Immature natural killer cell (primary cell): Measurements from ENCODE around the gene NRSN2. TPM values are rescaled to one million over a fixed set of nuclear protein-coding genes. Genes with fewer than 3 reads are reported as not detected.

ENCODE experiments used
- DNase-seq, 3 donors: peaks; one replicate each; pipeline ENCODE4 v3.0.0; 2022; ENCODE audit warnings: mixed read lengths in 1 of 3
- H3K27ac Mint-ChIP-seq, 6 donors: one replicate each; pipeline ENCODE4 v1.8.0; 2020; ENCODE audit warnings: mixed read lengths in 6 of 6, mild to moderate bottlenecking in 5 of 6, inconsistent platforms in 4 of 6, moderate library complexity in 3 of 6
- H3K27me3 Mint-ChIP-seq, 3 donors: one replicate each; pipeline ENCODE4 v1.8.0; 2020 to 2021; ENCODE audit warnings: low read depth in 3 of 3, mild to moderate bottlenecking in 3 of 3, mixed read lengths in 3 of 3, moderate library complexity in 3 of 3, inconsistent platforms in 1 of 3
- H3K36me3 Mint-ChIP-seq, 3 donors: one replicate each; pipeline ENCODE4 v1.8.0; 2020; ENCODE audit warnings: mixed read lengths in 3 of 3, inconsistent platforms in 2 of 3, mild to moderate bottlenecking in 2 of 3
- H3K4me1 Mint-ChIP-seq, 2 donors: one replicate each; pipeline ENCODE4 v1.8.0; 2020; ENCODE audit warnings: inconsistent platforms in 2 of 2, mild to moderate bottlenecking in 2 of 2, mixed read lengths in 2 of 2, moderate library complexity in 1 of 2
- H3K4me3 Mint-ChIP-seq, 5 donors: one replicate each; pipeline ENCODE4 v1.8.0; 2020; ENCODE audit warnings: mild to moderate bottlenecking in 5 of 5, mixed read lengths in 5 of 5, inconsistent platforms in 3 of 5, moderate library complexity in 3 of 5
- H3K9me3 Mint-ChIP-seq, 6 donors: one replicate each; pipeline ENCODE4 v1.8.0; 2020; ENCODE audit warnings: mild to moderate bottlenecking in 6 of 6, mixed read lengths in 6 of 6, inconsistent platforms in 4 of 6, moderate library complexity in 3 of 6
- polyA plus RNA-seq, 3 donors: library from polyadenylated mRNA; unstranded; fragments of 300-500 nt; fragmentation: Illumina TruSeq; gene quantifications; one replicate each; pipeline ENCODE4 v1.2.3, GENCODE V29; 2021

Gene NRSN2
- polyA plus RNA-seq, 3 donors from 2014 or later: 6.7 to 8.9 (median 7.1) TPM

GRCh38 chr20:311609-312008, 35.3 kb upstream of the NRSN2 start:
- Mint-ChIP-seq H3K27ac (no peak overlapping the region), H3K4me3 (peak overlapping the region in 4 of 5 donors; percentile 44 to 51 (median 50)), H3K36me3 (peaks cover 0 to 7% (median 0%) of the 10 kb centered on the region in 3 donors), H3K4me1 (peaks cover 15 to 23% of the 10 kb centered on the region in 2 donors), H3K9me3 (no peaks in the 10 kb centered on the region), H3K27me3 (peaks cover 3 to 6% (median 5%) of the 10 kb centered on the region in 3 donors)
- DNase-seq: no peak

DNA sequence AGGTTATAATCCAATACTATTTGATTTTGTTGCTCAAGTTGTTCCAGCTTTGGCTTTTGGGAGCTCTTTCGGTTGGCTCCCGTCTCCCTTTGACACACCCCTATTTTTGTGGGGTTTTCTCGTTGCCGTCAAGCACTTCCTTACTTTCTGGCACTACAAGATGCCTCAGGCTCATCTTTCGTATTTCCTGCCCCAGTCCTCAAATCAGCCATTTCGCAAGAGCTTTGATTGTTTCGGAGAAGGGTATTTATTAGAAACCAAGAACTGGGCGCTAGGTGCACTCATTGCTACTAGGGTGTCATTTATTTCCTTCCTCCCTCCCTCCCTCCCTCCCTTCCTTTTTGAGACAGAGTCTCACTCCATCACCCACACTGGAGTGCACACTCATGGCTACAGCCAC, 34.8 kb upstream of the NRSN2 start:
- H3K27ac Mint-ChIP-seq: no peak overlapping the region
- no peaks in the 10 kb centered on the region for H3K9me3 Mint-ChIP-seq
- peaks cover 0 to 5% (median 0%) of the 10 kb centered on the region in 3 donors for H3K36me3 Mint-ChIP-seq
- H3K27me3 Mint-ChIP-seq: peaks cover 3 to 6% (median 5%) of the 10 kb centered on the region in 3 donors
- DNase-seq: no peak
- no peak overlapping the region for H3K4me3 Mint-ChIP-seq
- peaks cover 15 to 23% of the 10 kb centered on the region in 2 donors for H3K4me1 Mint-ChIP-seq

DNA sequence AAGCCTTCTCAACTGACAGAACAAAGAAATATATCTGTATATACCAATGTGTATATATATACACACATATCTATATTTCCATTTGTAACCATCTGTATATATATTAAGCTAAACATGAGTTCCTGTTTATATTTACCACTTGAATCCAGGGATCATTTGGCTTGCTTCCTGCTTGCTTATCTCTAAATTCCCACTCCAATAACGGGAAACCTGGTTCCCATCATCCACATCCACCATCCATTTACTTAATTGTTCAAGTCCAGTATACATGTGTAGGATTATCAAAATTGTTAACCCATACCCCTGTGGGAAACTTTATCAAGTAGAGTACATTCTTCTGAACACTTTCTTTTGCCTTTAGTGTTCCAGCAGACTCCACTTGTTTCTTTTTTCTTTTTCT, 34.0 kb upstream of the NRSN2 start:
- no peak for DNase-seq
- H3K36me3 Mint-ChIP-seq: peaks cover 0 to 5% (median 0%) of the 10 kb centered on the region in 3 donors
- H3K27ac Mint-ChIP-seq: no peak overlapping the region
- no peak overlapping the region for H3K4me3 Mint-ChIP-seq
- H3K9me3 Mint-ChIP-seq: no peaks in the 10 kb centered on the region
- peaks cover 15 to 23% of the 10 kb centered on the region in 2 donors for H3K4me1 Mint-ChIP-seq
- H3K27me3 Mint-ChIP-seq: peaks cover 3 to 5% (median 5%) of the 10 kb centered on the region in 3 donors

- Mint-ChIP-seq H3K4me1 (peaks cover 15 to 23% of the 10 kb centered on the region in 2 donors), H3K27me3 (peaks cover 5 to 6% (median 5%) of the 10 kb centered on the region in 3 donors), H3K27ac (no peak overlapping the region), H3K36me3 (peaks cover 0 to 5% (median 0%) of the 10 kb centered on the region in 3 donors), H3K9me3 (no peaks in the 10 kb centered on the region), H3K4me3 (no peak overlapping the region)
- no peak for DNase-seq
Measured at GRCh38 chr20:313402-313801, 33.5 kb upstream of the NRSN2 start.

DNA sequence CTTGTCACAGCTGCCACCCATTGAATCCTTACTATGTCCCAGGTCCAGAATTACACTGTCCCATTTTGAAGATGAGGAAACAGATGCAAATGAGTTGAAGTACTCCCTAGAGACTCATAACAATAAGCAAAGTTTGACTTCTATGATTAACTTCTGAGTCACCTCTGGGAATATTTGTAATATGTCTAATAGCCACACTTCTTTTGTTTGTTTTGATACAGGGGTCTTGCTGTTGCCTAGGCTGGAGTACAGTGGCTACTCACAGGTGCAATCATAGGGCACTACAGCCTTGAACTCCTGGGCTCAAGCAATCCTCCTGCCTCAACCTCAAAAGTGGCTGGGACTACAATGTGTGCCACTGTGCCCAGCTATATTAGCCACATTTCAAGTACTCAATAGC, 33.0 kb upstream of the NRSN2 start:
- no peak overlapping the region for H3K4me3 Mint-ChIP-seq
- H3K4me1 Mint-ChIP-seq: peaks cover 15 to 23% of the 10 kb centered on the region in 2 donors
- H3K36me3 Mint-ChIP-seq: peaks cover 0 to 5% (median 0%) of the 10 kb centered on the region in 3 donors
- peaks cover 5 to 6% (median 5%) of the 10 kb centered on the region in 3 donors for H3K27me3 Mint-ChIP-seq
- no peak for DNase-seq
- H3K27ac Mint-ChIP-seq: no peak overlapping the region
- H3K9me3 Mint-ChIP-seq: no peaks in the 10 kb centered on the region

GRCh38 chr20:316316-317068, 30.4 kb upstream of the NRSN2 start:
- no peak for DNase-seq
- H3K4me1 Mint-ChIP-seq: peaks cover 2 to 4% of the 10 kb centered on the region in 2 donors
- H3K9me3 Mint-ChIP-seq: no peaks in the 10 kb centered on the region
- no peak overlapping the region for H3K27ac Mint-ChIP-seq
- peaks cover 0 to 8% (median 2%) of the 10 kb centered on the region in 3 donors for H3K27me3 Mint-ChIP-seq
- H3K36me3 Mint-ChIP-seq: peaks cover 0 to 9% (median 0%) of the 10 kb centered on the region in 3 donors
- no peak overlapping the region for H3K4me3 Mint-ChIP-seq

DNA sequence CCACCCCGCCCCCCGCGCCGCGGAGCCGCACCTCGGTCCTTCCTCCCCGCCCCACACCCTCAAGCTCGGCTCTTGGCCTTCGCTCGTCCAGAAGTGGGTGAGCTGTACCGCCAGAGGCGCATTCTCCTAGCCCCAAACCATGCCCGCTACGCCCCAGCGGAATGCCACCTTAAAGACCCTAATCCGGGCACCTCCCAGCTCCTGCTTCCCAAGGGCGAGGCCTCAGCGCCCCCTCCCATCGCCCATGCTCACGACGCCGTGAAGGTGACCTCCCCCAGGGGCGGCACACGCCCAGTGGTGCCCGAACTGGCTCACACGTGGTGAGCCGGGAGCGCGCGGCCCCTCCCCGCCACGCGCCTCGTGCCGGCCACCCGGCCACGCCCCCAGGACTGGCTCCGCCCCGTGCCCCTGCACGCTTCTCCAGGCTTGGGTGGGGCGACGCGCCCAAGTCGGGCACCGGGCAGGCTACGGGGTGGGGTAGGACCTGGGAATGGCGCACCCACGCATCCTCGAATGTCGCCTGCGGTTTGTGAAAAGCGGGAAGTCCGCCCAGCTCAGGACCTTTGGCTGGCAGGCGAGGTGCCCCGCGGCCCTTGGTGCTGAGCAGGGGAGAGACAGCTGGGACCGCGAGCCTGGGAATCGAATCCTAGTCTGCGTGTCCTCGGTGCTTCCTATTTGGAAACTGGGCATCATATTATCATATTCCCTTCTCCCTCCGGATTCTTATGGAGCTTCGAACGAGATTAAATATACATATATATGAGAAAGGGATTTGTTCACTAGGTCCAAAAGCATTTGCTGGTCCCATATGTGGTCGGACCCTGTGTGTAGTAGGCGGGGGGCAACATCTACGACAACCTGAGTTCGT, 22.5 kb upstream of the NRSN2 start:
- Mint-ChIP-seq H3K27ac (peak overlapping the region; percentile 82 to 94 (median 91)), H3K9me3 (no peaks in the 10 kb centered on the region), H3K4me1 (peaks cover 15 to 21% of the 10 kb centered on the region in 2 donors), H3K4me3 (peak overlapping the region; percentile 87 to 93 (median 92)), H3K27me3 (peaks cover 2 to 17% (median 3%) of the 10 kb centered on the region in 3 donors), H3K36me3 (peaks cover 0 to 6% (median 0%) of the 10 kb centered on the region in 3 donors)
- DNase-seq: peak; percentile 86 to 87 (median 86)

DNA sequence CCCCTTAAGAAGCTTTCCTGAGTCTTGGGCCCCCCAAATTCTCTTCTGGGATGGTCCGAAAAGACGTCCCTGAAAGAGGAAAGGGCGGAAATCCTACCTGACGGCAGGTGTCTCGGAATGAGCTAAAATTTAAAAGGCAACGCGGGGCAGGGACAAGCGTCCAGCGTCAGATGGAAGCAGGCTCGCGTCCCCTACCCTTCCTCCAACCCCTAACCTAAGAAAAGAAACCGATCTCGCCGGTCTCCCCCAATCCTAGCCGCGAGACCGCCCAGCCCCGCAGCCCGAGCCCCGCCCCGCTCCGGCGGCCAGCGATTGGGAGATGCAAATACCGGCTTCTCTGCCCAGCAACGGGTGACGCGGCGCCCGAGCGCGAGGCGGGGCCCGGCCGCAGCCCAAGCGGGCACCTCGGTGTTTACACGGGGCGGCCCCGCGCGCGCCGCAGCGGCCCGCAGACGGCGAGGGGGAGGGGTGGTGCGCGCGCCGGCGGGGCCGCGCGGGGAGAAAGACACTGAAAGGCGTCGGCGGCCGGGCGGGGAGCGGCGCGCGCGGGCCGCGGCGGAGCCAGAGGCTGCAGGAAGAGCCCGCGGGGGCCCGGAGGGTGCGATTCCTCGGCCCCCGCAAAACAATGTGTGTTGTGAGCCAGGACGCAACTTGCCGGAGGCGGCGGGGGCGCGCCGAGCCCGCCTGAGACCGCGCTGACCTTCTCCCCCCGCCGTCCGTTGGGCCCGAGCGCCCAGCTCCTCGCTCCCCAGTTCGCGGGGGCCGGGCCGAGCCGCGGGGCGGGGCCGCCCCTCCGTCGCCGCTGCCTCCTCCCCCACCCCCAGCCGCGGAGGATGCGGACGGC, 21.6 kb upstream of the NRSN2 start, which contains the start of gene SOX12:
Gene SOX12 (plus strand): TSS at position 508 of the 844 bp plus-strand sequence. CDS start 373 bp downstream, outside the sequence.
- Mint-ChIP-seq H3K36me3 (peaks cover 0 to 6% (median 0%) of the 10 kb centered on the region in 3 donors), H3K27ac (peak within 1 kb of the TSS; percentile 82 to 94 (median 91)), H3K4me1 (peaks cover 18 to 22% of the 10 kb centered on the region in 2 donors)

DNA sequence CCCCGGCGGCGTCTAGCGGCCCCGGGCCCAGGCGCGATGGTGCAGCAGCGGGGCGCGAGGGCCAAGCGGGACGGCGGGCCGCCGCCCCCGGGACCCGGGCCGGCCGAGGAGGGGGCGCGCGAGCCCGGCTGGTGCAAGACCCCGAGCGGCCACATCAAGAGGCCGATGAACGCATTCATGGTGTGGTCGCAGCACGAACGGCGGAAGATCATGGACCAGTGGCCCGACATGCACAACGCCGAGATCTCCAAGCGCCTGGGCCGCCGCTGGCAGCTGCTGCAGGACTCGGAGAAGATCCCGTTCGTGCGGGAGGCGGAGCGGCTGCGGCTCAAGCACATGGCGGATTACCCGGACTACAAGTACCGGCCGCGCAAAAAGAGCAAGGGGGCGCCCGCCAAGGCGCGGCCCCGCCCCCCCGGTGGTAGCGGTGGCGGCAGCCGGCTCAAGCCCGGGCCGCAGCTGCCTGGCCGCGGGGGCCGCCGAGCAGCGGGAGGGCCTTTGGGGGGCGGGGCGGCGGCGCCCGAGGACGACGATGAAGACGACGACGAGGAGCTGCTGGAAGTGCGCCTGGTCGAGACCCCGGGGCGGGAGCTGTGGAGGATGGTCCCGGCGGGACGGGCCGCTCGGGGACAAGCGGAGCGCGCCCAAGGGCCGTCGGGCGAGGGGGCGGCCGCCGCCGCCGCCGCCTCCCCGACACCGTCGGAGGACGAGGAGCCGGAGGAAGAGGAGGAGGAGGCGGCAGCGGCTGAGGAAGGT, 20.8 kb upstream of the NRSN2 start:
- H3K27me3 Mint-ChIP-seq: peaks cover 2 to 11% (median 3%) of the 10 kb centered on the region in 3 donors
- no peaks in the 10 kb centered on the region for H3K9me3 Mint-ChIP-seq
- H3K4me3 Mint-ChIP-seq: peak overlapping the region; percentile 68 to 80 (median 77)
- peaks cover 22 to 25% of the 10 kb centered on the region in 2 donors for H3K4me1 Mint-ChIP-seq
- peaks cover 0 to 6% (median 0%) of the 10 kb centered on the region in 3 donors for H3K36me3 Mint-ChIP-seq
- H3K27ac Mint-ChIP-seq: peak overlapping the region in 1 of 6 donors; percentile 59
- peak; percentile 41 to 51 (median 43) for DNase-seq

More for the DNA sequence above, 21.6 kb upstream of the NRSN2 start, which contains the start of gene SOX12:
- Mint-ChIP-seq H3K4me3 (peak within 1 kb of the TSS; percentile 87 to 93 (median 92)), H3K9me3 (no peaks in the 10 kb centered on the region), H3K27me3 (peaks cover 2 to 16% (median 3%) of the 10 kb centered on the region in 3 donors)
- peak; percentile 93 to 95 (median 94) for DNase-seq

DNA sequence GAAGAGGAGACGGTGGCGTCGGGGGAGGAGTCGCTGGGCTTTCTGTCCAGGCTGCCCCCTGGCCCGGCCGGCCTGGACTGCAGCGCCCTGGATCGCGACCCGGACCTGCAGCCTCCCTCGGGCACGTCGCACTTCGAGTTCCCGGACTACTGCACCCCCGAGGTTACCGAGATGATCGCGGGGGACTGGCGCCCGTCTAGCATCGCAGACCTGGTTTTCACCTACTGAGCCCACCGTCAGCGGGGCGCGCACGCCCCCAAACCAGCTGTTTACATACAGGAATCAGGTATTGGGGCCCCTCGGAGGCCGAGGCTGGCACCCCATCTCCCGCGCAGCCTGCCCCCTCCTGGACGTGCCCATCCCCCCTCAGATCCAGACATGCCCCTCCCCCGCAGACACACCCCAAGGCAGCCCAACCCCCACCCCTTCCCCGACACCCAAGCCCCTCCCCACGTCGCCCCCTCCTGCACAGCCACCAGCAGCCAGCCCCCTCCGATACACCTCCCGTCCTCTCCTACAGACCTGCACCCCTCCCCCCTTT, 20.2 kb upstream of the NRSN2 start:
- H3K27me3 Mint-ChIP-seq: peaks cover 2 to 11% (median 3%) of the 10 kb centered on the region in 3 donors
- H3K4me1 Mint-ChIP-seq: peaks cover 22 to 25% of the 10 kb centered on the region in 2 donors
- no peak for DNase-seq
- no peaks in the 10 kb centered on the region for H3K9me3 Mint-ChIP-seq
- H3K27ac Mint-ChIP-seq: peak overlapping the region in 1 of 6 donors; percentile 26
- H3K36me3 Mint-ChIP-seq: no peaks in the 10 kb centered on the region
- peak overlapping the region; percentile 49 to 71 (median 66) for H3K4me3 Mint-ChIP-seq

GRCh38 chr20:327186-328026, 19.5 kb upstream of the NRSN2 start:
- Mint-ChIP-seq H3K27ac (peak overlapping the region in 1 of 6 donors; percentile 51), H3K36me3 (no peaks in the 10 kb centered on the region), H3K4me1 (peaks cover 22 to 25% of the 10 kb centered on the region in 2 donors), H3K9me3 (no peaks in the 10 kb centered on the region), H3K4me3 (peak overlapping the region in 4 of 5 donors; percentile 40 to 71 (median 54)), H3K27me3 (peaks cover 2 to 11% (median 3%) of the 10 kb centered on the region in 3 donors)
- peak; percentile 52 to 54 (median 54) for DNase-seq
